GM18502 (cell line): Measurements from ENCODE around the gene KDSR.
A peak's percentile ranks its signal among the peaks of the same experiment; 100 is the strongest.

Source experiments
- ATAC-seq: cut with Tn5 transposase; IDR thresholded peaks from one replicate; pipeline ENCODE4 v1.9.1; 2021; ENCODE audit warnings: mild to moderate bottlenecking; ENCODE audit not compliant: unreplicated experiment, poor library complexity

Gene KDSR

DNA sequence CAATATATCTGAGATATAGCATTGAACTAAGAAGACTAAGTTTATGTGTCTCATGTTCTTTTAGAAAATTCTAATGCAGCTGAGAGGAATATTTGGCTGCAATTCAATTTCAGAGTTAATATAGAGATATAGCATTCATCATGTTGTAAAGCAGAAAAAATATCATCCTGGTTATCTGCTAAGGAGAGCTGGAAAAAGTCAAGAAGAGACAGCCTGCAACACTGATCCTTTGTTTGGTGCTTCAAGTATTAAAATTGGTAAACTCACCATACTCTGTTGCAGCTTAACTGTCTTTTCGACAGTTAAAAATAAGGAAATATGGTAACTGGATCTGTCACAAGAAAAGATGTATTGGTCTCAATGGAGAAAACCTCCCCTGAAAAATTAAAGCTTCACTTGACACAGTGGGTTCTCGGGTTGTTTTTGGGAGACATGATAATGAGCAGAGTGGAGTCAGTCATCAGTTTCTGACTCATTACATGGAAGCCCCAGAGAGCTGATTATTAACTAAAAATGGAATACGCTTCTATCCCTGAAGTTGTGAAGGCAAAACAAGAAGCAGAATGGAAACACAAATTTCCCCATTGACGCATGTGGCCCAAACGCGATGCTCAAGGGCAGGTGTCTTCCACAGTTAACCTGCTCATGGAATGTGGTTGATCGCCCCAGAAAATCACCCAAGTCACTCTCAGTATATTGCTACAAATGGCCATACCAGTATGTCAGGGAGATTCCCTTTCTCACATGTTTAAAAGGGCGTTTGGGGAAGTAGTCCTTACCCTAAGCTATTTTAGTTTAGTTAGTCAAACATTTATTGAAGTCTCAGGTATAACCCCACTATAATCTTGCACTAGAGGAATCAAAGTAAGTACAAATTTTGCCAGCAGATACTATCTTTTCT, 55.6 kb downstream of the KDSR start:
- ATAC-seq, result peak; percentile 72

GRCh38 chr18:63309422-63309821, 57.6 kb downstream of the KDSR start:
- ATAC-seq, result no peak

- ATAC-seq, result no peak
Observed at GRCh38 chr18:63307551-63308200, 59.3 kb downstream of the KDSR start.

GRCh38 chr18:63306819-63307550, 60.0 kb downstream of the KDSR start:
- ATAC-seq, result no peak

DNA sequence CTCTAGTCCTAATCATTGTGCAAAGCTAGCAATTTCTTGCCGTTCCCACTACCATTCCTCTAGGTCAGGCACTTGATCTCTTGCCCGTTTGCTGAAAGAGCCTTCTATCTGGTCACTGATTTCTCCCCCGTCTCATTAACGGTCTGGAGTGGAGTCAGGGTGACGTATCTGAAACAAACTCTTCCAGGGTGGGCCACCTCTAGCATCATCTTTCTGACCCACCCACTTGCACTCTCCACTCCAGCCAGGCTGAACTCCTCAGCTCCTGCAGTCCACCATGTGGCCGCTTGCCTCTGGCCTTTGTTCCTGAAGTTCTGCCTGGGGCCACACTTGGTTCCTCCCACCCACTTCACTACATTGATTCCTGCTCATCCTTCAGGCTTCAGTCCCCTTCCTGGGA, 60.8 kb downstream of the KDSR start:
- no peak for ATAC-seq

DNA sequence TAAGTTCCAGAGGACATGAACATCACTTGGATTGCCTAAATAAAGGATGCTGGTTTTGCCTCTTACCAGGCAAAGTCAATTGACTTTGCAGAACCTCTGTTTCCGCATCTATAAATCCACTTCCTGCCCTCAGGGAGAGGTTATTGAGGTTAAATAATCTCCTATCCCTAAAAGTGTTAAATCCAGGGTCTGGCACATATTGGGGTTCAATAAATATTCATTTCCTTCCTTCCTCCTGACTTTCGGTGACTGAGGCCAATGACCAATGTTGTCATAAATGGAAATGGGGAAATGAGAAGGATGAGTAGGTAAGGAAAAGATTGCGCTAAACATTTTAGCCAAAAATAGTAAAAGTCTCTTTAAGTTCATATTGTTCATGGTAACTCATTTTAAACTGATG, 63.5 kb downstream of the KDSR start:
- no peak for ATAC-seq

DNA sequence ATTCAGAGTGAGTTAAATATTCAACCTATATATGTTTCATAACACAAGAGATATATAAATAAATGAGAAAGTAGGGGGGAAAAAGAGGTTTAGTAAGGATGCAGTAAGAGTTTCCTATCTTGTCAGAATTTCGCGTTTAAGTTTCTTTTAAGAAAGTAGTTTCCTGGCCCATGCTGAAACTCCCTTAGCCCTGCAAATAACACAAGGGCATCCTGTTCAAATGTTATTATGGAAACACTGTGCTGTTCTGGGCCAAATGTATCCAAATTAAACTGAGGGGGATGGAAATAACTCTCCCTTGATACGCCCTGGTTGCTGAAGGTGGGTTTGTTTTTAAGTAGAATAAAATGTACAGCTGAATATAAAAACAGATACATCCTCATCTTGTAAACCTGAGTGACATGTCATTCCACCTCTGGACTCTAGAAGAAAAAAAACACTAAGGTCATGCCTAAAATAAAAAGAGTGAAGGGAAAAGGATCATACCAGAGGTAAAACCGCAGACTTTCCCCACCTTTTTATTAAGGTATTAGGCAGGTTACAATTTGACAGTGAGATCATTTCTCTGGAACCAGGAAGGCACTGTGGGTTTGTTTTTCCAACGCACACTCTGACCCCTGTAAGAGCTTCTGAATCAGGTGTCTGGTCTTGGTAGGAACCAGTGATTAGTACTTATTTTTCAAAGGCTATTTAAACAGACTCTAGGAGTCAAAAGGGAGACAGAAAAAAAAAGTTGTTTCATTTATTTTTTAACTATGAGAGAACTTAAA, 64.2 kb downstream of the KDSR start:
- ATAC-seq, result no peak

DNA sequence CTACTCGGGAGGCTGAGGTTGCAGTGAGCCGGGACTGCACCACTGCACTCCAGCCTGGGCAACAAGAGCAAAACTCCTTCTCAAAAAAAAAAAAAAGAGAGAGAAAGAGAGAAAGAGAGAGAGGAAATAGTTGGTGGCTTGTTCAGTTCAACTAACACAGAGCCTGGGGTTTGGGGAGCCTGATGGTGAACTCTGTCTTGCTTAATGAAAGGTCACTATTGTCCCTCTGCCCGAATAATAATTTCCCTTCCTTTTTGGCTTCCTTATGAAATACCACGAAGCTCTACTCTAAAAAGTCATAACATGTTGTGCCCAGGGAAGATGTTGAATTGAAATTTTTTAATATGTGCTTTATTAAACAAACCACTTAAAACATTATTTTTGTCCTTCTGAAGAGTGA, 64.8 kb downstream of the KDSR start:
- ATAC-seq, result no peak

GRCh38 chr18:63301434-63301833, 65.6 kb downstream of the KDSR start:
- ATAC-seq, result no peak

- peak; percentile 74 for ATAC-seq
Observed at GRCh38 chr18:63299837-63300745, 66.9 kb downstream of the KDSR start.

- ATAC-seq, result no peak
Observed at GRCh38 chr18:63298400-63299365, 68.3 kb downstream of the KDSR start.

GRCh38 chr18:63297687-63298399, 69.2 kb downstream of the KDSR start:
- no peak for ATAC-seq

DNA sequence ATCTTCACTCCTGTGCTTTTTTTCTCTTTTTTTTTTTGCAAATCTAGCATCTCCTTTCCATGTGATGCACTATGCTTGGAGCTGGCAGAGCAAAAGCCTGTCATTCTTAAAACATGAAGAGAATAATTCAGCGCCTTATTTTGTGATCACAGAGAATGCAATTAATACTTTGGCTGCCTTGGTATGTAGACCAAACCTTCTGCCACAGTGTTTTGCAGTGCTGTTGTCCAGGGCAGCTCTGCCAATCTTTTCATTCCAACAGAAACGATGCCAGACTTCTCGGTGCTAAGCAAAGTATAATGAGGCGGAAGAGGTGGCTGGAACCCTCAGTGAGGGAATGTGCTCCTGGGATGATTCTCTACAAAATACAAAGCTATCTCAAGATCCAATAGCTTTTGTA, 73.1 kb downstream of the KDSR start:
- no peak for ATAC-seq

DNA sequence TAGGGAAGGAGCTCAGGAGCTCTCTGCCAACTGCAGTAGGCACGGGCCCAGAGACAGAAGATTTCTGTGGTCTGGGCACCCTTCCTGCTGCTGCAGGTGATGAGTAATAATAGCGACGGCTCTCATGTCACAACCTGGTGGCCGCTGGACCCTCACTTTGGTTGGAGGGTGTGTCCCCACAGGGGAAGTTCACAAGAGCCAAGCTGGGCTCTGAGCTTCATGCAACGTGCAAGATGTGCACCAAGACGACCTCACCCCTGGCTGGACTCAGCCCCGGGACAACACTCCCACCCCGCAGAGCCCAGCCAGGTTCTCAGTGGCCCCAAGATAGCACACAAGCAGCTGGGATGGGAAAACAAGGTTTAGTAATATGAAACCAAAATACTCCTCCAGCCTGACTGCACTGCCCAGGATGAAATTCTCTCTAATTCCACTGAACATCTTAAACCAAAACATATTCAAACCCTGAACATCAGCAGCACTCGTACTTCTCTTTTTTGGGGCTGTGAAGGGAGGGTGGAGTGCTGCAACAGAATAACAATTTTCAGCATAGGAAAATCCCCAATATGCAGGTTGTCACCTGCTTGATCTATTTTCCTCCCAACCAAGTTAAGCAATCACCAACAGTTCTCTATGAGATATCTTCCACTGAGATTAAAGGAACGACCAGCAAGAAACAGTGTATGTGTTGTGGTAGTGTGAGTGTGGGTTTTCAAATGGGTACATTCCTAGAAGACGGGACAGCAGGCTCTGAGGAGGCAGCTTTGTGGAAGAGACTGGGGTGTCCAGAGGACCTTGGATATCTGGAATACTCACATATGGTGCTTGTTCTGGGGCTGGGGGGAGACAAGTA, 73.9 kb downstream of the KDSR start:
- ATAC-seq, result peak; percentile 66

DNA sequence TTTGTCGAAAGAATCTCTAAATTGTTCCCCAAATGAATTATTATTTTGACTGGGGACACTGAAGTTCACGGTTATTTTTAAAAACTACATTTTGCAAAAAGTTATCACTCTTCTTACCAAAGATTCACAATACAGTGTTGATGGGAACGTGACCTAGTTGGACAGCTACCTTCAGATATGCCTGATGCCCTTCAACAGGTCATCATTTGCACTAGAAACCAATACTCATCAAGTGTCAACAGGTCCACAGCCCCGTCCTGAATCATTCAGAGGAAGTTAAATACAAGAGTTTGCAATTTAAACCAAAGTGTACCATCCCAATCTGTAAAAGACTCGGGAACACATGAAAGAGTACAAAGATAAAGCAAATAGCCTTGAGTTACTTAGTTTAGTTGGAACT, 75.7 kb downstream of the KDSR start:
- no peak for ATAC-seq

DNA sequence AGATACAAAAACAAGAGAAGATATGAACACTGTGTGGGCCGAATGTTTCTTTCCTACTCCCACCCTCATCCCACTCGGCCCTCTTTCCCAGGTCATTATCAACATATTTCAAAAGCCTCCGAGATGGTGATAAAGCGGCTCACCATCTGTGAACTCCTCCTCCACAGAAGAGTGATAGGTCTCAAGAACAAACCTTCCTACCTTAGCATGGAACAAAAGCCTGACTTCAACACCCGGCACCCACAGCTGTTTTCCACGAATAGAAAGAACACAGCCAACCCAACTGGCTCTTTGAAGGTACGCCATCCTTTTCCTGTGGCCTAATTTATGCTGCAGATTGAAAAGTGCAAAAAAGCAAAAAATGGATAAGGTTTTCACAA, 76.2 kb downstream of the KDSR start:
- no peak for ATAC-seq
